HCT116 (cell line): ENCODE results near the gene PCDHGA2. TPM values are rescaled to one million over a fixed set of nuclear protein-coding genes. Genes with fewer than 3 reads are reported as not detected.

Experiments used
- ATAC-seq: fragments of 200-7000 bp; cut with Tn5 transposase; 2 replicates; pipeline ENCODE4 v1.9.1; 2020; ENCODE audit warnings: mild to moderate bottlenecking, moderate library complexity
- BruUV-seq: library from RNA; stranded (reverse); fragments of 400-500 nt; replicated peaks from 2 replicates; lab custom pipeline; 2021; lab: Mats Ljungman, UMichigan
- CTCF ChIA-PET: fragments of 300-600 bp; sonication (Branson Sonifier 250); formaldehyde crosslinking; loops from one replicate; lab custom pipeline; 2021; ENCODE audit warnings: antibody characterized with exemption; lab: Charles Lee
- POLR2A ChIA-PET: fragments of 300-600, 350-600 bp; sonication (Branson Sonifier 250); formaldehyde crosslinking; loops from one replicate; lab custom pipeline; 2021; ENCODE audit warnings: antibody characterized with exemption; lab: Charles Lee
- RAD21 ChIA-PET, 2 experiments: fragments of 300-600 bp; sonication (Branson Sonifier 250); formaldehyde crosslinking; loops; one replicate each; lab custom pipeline; 2023; ENCODE audit warnings: low total read pairs in 2 of 2; ENCODE audit not compliant: uncharacterized antibody in 2 of 2, unreplicated experiment in 2 of 2, low non-redundant PET in 1 of 2; lab: Charles Lee
- DNase-seq: peaks from one replicate; pipeline ENCODE4 v3.0.0-alpha.2; 2010; ENCODE audit warnings: low read depth, low spot score
- H2AFZ ChIP-seq: fragments of 200-600 bp; shearing (Covaris generic), sonication (generic); 2 replicates; pipeline ENCODE4 v1.6.1; 2017; ENCODE audit warnings: low read depth, mixed run types, mixed read lengths, antibody characterized with exemption, low read length; ENCODE audit not compliant: poor library complexity, severe bottlenecking
- H3K27ac ChIP-seq: 2 replicates; pipeline ENCODE4 v1.5.1; 2012; ENCODE audit warnings: low read depth, low read length
- H3K27me3 ChIP-seq: fragments of 200-600 bp; sonication (generic); 2 replicates; pipeline ENCODE4 v1.6.1; 2016; ENCODE audit warnings: mixed run types, low read length, mixed read lengths; ENCODE audit not compliant: insufficient read depth
- H3K36me3 ChIP-seq, 2 experiments: fragments of 200-500 bp in 1 of 2; fragments of 200-600 bp in 1 of 2; sonication (Bioruptor generic) in 1 of 2; sonication (generic) in 1 of 2; 2 replicates each; pipeline versions ENCODE4 v1.5.1 to v1.6.1; 2014 to 2016; ENCODE audit warnings: low read length in 2 of 2, inconsistent platforms in 1 of 2, mixed read lengths in 1 of 2, mixed run types in 1 of 2; ENCODE audit not compliant: insufficient read depth in 2 of 2, control insufficient read depth in 1 of 2
- H3K4me1 ChIP-seq, 2 experiments: fragments of 200-600 bp in 1 of 2; sonication (generic) in 1 of 2; 2 replicates each; pipeline versions ENCODE4 v1.5.1 to v1.6.1; 2012 to 2017; ENCODE audit warnings: low read length in 2 of 2, inconsistent platforms in 1 of 2, mild to moderate bottlenecking in 1 of 2, mixed read lengths in 1 of 2, mixed run types in 1 of 2, moderate library complexity in 1 of 2; ENCODE audit not compliant: insufficient read depth in 2 of 2, control insufficient read depth in 1 of 2
- H3K4me2 ChIP-seq: fragments of 200-600 bp; sonication (generic); 2 replicates; pipeline ENCODE4 v1.6.1; 2017; ENCODE audit warnings: mixed run types, low read length, mixed read lengths
- H3K4me3 ChIP-seq, 2 experiments: fragments of 200-600 bp in 1 of 2; sonication (generic) in 1 of 2; replicated peaks in 1 of 2; 2 replicates each; pipeline ENCODE4 v1.5.1; 2011 to 2016; ENCODE audit warnings: low read length in 2 of 2, control low read depth in 1 of 2, low read depth in 1 of 2, mild to moderate bottlenecking in 1 of 2, mixed read lengths in 1 of 2, mixed run types in 1 of 2
- H3K79me2 ChIP-seq: fragments of 200-600 bp; sonication (generic); 2 replicates; pipeline ENCODE4 v1.6.1; 2017; ENCODE audit warnings: mild to moderate bottlenecking, mixed run types, low read length, moderate library complexity, mixed read lengths; ENCODE audit not compliant: insufficient read depth
- H3K9ac ChIP-seq: fragments of 200-600 bp; sonication (generic); 2 replicates; pipeline ENCODE4 v1.6.1; 2016; ENCODE audit warnings: low read length, mixed read lengths
- H3K9me2 ChIP-seq: fragments of 200-600 bp; sonication (generic), shearing (Covaris generic); 2 replicates; pipeline ENCODE4 v1.6.1; 2017; ENCODE audit warnings: mixed run types, mild to moderate bottlenecking, moderate library complexity; ENCODE audit not compliant: insufficient read depth
- H3K9me3 ChIP-seq, 2 experiments: fragments of 200-500 bp in 1 of 2; fragments of 200-600 bp in 1 of 2; sonication (Bioruptor generic) in 1 of 2; sonication (generic) in 1 of 2; 2 replicates each; pipeline ENCODE4 v1.6.1; 2014 to 2017; ENCODE audit warnings: low read length in 2 of 2, mixed read lengths in 2 of 2, inconsistent platforms in 1 of 2, low read depth in 1 of 2, mild to moderate bottlenecking in 1 of 2, mixed run types in 1 of 2, moderate library complexity in 1 of 2; ENCODE audit not compliant: control insufficient read depth in 1 of 2, insufficient read depth in 1 of 2
- H4K20me1 ChIP-seq: fragments of 200-600 bp; sonication (generic), shearing (Covaris generic); 2 replicates; pipeline ENCODE4 v1.6.1; 2017; ENCODE audit warnings: mixed run types, mild to moderate bottlenecking, moderate library complexity; ENCODE audit not compliant: insufficient read depth
- ATF3 ChIP-seq: IDR thresholded peaks from 2 replicates; pipeline ENCODE4 v1.6.1; 2012
- CBX3 ChIP-seq: IDR thresholded peaks from 2 replicates; pipeline ENCODE4 v1.6.1; 2012; ENCODE audit warnings: low read depth
- CTCF ChIP-seq, 3 experiments: fragments of 200-600 bp in 1 of 3; sonication (generic) in 1 of 3; IDR thresholded peaks in 2 of 3; conservative IDR thresholded peaks in 1 of 3; 2 replicates each; pipeline ENCODE4 v1.5.1; 2012 to 2017; ENCODE audit warnings: low read depth in 2 of 3, low read length in 2 of 3, antibody characterized with exemption in 1 of 3, borderline replicate concordance in 1 of 3, control low read depth in 1 of 3, mild to moderate bottlenecking in 1 of 3, mixed read lengths in 1 of 3, mixed run types in 1 of 3, moderate library complexity in 1 of 3; ENCODE audit not compliant: insufficient read depth in 1 of 3
- ELF1 ChIP-seq: IDR thresholded peaks from 2 replicates; pipeline ENCODE4 v1.6.1; 2012; ENCODE audit warnings: low read depth, borderline replicate concordance
- EZH2 ChIP-seq: fragments of 200-600 bp; sonication (generic); IDR thresholded peaks from 2 replicates; pipeline ENCODE4 v1.6.1; 2017; ENCODE audit warnings: antibody characterized with exemption, mixed run types
- FOSL1 ChIP-seq: IDR thresholded peaks from 2 replicates; pipeline ENCODE4 v1.6.1; 2012; ENCODE audit warnings: low read depth
- JUND ChIP-seq: IDR thresholded peaks from 2 replicates; pipeline ENCODE4 v1.6.1; 2012
- MAX ChIP-seq: IDR thresholded peaks from 2 replicates; pipeline ENCODE4 v1.6.1; 2012
- POLR2AphosphoS5 ChIP-seq: IDR thresholded peaks from 2 replicates; pipeline ENCODE4 v1.6.1; 2011; ENCODE audit warnings: mild to moderate bottlenecking, low read depth, low read length, moderate library complexity
- REST ChIP-seq: IDR thresholded peaks from 2 replicates; pipeline ENCODE4 v1.6.1; 2012; ENCODE audit warnings: low read depth
- SIN3A ChIP-seq: IDR thresholded peaks from 2 replicates; pipeline ENCODE4 v1.6.1; 2012; ENCODE audit warnings: low read depth
- SP1 ChIP-seq: IDR thresholded peaks from 2 replicates; pipeline ENCODE4 v1.6.1; 2012; ENCODE audit warnings: low read depth
- TCF7L2 ChIP-seq: IDR thresholded peaks from 2 replicates; pipeline ENCODE4 v1.7.0; 2011; ENCODE audit warnings: borderline replicate concordance, inconsistent platforms; ENCODE audit not compliant: insufficient read depth, insufficient read length; ENCODE audit errors: extremely low read depth
- YY1 ChIP-seq: IDR thresholded peaks from 2 replicates; pipeline ENCODE4 v1.6.1; 2011; ENCODE audit warnings: low read length, low read depth, moderate library complexity, mild to moderate bottlenecking; ENCODE audit not compliant: insufficient replicate concordance; ENCODE audit errors: extremely low read depth
- ZFX ChIP-seq: fragments of 450-650 bp; IDR thresholded peaks from 2 replicates; pipeline ENCODE4 v1.6.1; 2017
- ZNF274 ChIP-seq: fragments of 200-500 bp; sonication (Bioruptor generic); IDR thresholded peaks from 2 replicates; pipeline ENCODE4 v1.6.1; 2014; ENCODE audit warnings: mild to moderate bottlenecking, low read depth, low read length, inconsistent platforms
- intact Hi-C: fragments of 100-400 bp; cut with micrococcal nuclease; formaldehyde crosslinking; loops from 2 replicates; pipeline ENCODE4 v1.10.0; 2022
- total RNA-seq: library from RNA; stranded (reverse); gene quantifications from one replicate; pipeline ENCODE4 v1.2.1, GENCODE V29; 2021; ENCODE audit not compliant: unreplicated experiment

PCDHGA2 gene
- total RNA-seq, 1 experiment from 2014 or later = not detected

GRCh38 chr5:141306630-141307029 is 31.9 kb upstream of the PCDHGA2 start:
- no peaks in the 10 kb centered on the region for H3K9me2 ChIP-seq
- H3K9me3 ChIP-seq = peaks cover 0 to 11% of the 10 kb centered on the region in 2 experiments; a peak in 1 of 4 replicates
- H3K27me3 ChIP-seq = no peaks in the 10 kb centered on the region
- H3K4me2 ChIP-seq = no peak overlapping the region
- no peak overlapping the region for H3K27ac ChIP-seq
- no peaks in the 10 kb centered on the region for H3K4me1 ChIP-seq
- no peaks in the 10 kb centered on the region for H3K79me2 ChIP-seq
- ATAC-seq (no peak), DNase-seq (no peak)
- H3K36me3 ChIP-seq = no peaks in the 10 kb centered on the region
- TF ChIP-seq SP1 = no peak
- no peak for TF ChIP-seq MAX
- no peak for TF ChIP-seq JUND
- TF ChIP-seq ZFX = no peak
- no peak for TF ChIP-seq CBX3
- no peak for TF ChIP-seq FOSL1
- no peak for TF ChIP-seq REST
- TF ChIP-seq SIN3A = no peak
- TF ChIP-seq POLR2AphosphoS5 = no peak
- no peak for TF ChIP-seq ZNF274
- TF ChIP-seq EZH2 = no peak
- no peak for TF ChIP-seq ATF3
- no peak for TF ChIP-seq CTCF (IDR thresholded peaks at IDR 0.05 in 2 of 3, conservative IDR thresholded peaks at IDR 0.05 in 1 of 3; ENCODE audit: borderline replicate concordance in 1 of 3, insufficient read depth in 1 of 3, low read depth in 2 of 3, low read length in 2 of 3)
- no peak for TF ChIP-seq ELF1
- no peak for TF ChIP-seq TCF7L2
- no peak for TF ChIP-seq YY1
- BruUV-seq = no TSS peak
- ChIA-PET POLR2A (no interaction called here), CTCF (no interaction called here), RAD21 (no interaction called here)
- H3K9ac ChIP-seq = no peak overlapping the region
- intact Hi-C loops = loop anchor here (5.0 kb wide), 1 partner anchor 44 kb away; no protein-coding TSS in a partner anchor
- H4K20me1 ChIP-seq = no peaks in the 10 kb centered on the region
- no peak overlapping the region for H3K4me3 ChIP-seq
- no peak overlapping the region for H2AFZ ChIP-seq
